Measurements from ENCODE around the gene EZR.

DNA sequence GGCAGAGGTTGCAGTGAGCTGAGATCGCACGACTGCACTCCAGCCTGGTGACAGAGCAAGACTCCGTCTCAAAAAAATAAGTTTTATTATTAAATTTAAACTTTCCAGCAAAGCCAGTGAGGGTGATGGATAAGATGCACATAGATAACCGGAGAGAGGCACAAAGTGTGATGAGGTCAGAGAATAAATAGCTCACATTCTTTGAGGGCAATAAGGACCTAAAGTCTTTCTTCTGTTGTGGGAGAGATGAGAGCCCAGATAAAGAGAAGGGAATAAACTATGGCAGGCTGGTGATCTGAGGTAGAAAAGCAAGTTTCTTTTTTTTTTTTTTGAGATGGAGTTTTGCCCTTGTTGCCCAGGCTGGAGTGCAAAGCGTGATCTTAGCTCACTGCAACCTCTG is 20.6 kb upstream of the EZR start:
- TF ChIP-seq POLR2A (IDR thresholded peaks at IDR 0.05; ENCODE audit: low read depth, low read length) (no peak), ZBED1 (IDR thresholded peaks at IDR 0.05; ENCODE audit: borderline replicate concordance) (no peak), JUND (IDR thresholded peaks at IDR 0.05; ENCODE audit: low read depth, low read length) (no peak), POU2F2 (IDR thresholded peaks at IDR 0.05; ENCODE audit: borderline replicate concordance, low read depth, low read length) (no peak), TARDBP (IDR thresholded peaks at IDR 0.05; ENCODE audit: borderline replicate concordance) (no peak), RCOR1 (conservative IDR thresholded peaks at IDR 0.05; ENCODE audit: low read depth, low read length) (no peak)
- TF ChIP-seq, protein P1, sequence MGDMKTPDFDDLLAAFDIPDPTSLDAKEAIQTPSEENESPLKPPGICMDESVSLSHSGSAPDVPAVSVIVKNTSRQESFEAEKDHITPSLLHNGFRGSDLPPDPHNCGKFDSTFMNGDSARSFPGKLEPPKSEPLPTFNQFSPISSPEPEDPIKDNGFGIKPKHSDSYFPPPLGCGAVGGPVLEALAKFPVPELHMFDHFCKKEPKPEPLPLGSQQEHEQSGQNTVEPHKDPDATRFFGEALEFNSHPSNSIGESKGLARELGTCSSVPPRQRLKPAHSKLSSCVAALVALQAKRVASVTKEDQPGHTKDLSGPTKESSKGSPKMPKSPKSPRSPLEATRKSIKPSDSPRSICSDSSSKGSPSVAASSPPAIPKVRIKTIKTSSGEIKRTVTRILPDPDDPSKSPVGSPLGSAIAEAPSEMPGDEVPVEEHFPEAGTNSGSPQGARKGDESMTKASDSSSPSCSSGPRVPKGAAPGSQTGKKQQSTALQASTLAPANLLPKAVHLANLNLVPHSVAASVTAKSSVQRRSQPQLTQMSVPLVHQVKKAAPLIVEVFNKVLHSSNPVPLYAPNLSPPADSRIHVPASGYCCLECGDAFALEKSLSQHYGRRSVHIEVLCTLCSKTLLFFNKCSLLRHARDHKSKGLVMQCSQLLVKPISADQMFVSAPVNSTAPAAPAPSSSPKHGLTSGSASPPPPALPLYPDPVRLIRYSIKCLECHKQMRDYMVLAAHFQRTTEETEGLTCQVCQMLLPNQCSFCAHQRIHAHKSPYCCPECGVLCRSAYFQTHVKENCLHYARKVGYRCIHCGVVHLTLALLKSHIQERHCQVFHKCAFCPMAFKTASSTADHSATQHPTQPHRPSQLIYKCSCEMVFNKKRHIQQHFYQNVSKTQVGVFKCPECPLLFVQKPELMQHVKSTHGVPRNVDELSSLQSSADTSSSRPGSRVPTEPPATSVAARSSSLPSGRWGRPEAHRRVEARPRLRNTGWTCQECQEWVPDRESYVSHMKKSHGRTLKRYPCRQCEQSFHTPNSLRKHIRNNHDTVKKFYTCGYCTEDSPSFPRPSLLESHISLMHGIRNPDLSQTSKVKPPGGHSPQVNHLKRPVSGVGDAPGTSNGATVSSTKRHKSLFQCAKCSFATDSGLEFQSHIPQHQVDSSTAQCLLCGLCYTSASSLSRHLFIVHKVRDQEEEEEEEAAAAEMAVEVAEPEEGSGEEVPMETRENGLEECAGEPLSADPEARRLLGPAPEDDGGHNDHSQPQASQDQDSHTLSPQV (IDR thresholded peaks at IDR 0.05): no peak
- TF ChIP-seq, protein P2, sequence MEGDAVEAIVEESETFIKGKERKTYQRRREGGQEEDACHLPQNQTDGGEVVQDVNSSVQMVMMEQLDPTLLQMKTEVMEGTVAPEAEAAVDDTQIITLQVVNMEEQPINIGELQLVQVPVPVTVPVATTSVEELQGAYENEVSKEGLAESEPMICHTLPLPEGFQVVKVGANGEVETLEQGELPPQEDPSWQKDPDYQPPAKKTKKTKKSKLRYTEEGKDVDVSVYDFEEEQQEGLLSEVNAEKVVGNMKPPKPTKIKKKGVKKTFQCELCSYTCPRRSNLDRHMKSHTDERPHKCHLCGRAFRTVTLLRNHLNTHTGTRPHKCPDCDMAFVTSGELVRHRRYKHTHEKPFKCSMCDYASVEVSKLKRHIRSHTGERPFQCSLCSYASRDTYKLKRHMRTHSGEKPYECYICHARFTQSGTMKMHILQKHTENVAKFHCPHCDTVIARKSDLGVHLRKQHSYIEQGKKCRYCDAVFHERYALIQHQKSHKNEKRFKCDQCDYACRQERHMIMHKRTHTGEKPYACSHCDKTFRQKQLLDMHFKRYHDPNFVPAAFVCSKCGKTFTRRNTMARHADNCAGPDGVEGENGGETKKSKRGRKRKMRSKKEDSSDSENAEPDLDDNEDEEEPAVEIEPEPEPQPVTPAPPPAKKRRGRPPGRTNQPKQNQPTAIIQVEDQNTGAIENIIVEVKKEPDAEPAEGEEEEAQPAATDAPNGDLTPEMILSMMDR (IDR thresholded peaks at IDR 0.05 in 2 of 3, conservative IDR thresholded peaks at IDR 0.05 in 1 of 3; ENCODE audit: control insufficient read depth in 2 of 3, extremely low read depth in 1 of 3, insufficient read depth in 1 of 3, low read depth in 3 of 3, low read length in 3 of 3): no peak
- TF ChIP-seq, protein P3, sequence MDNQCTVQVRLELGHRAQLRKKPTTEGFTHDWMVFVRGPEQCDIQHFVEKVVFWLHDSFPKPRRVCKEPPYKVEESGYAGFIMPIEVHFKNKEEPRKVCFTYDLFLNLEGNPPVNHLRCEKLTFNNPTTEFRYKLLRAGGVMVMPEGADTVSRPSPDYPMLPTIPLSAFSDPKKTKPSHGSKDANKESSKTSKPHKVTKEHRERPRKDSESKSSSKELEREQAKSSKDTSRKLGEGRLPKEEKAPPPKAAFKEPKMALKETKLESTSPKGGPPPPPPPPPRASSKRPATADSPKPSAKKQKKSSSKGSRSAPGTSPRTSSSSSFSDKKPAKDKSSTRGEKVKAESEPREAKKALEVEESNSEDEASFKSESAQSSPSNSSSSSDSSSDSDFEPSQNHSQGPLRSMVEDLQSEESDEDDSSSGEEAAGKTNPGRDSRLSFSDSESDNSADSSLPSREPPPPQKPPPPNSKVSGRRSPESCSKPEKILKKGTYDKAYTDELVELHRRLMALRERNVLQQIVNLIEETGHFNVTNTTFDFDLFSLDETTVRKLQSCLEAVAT (IDR thresholded peaks at IDR 0.05): no peak
